SU-DHL-6 (cell line): Measurements from ENCODE around the gene NFKBIA.

Experiments used
- H2AFZ ChIP-seq: fragments of 200-600 bp; sonication (generic); 2 replicates; pipeline ENCODE4 v1.6.1; 2014; ENCODE audit warnings: low read depth, mild to moderate bottlenecking, moderate library complexity, mixed read lengths, antibody characterized with exemption, low read length; ENCODE audit not compliant: severe bottlenecking
- H3F3A ChIP-seq: fragments of 200-600 bp; shearing (Covaris generic); 2 replicates; pipeline ENCODE4 v1.6.0; 2016; ENCODE audit warnings: antibody characterized with exemption, mild to moderate bottlenecking; ENCODE audit not compliant: insufficient read depth
- H3K27ac ChIP-seq: fragments of 200-600 bp; sonication (generic); 2 replicates; pipeline ENCODE4 v1.5.1; 2016; ENCODE audit warnings: low read depth, mild to moderate bottlenecking, low read length, moderate library complexity, mixed read lengths
- H3K27me3 ChIP-seq: fragments of 200-600 bp; sonication (generic), shearing (Covaris generic); 2 replicates; pipeline ENCODE4 v1.6.0; 2014; ENCODE audit warnings: mild to moderate bottlenecking, low read length
- H3K36me3 ChIP-seq: fragments of 200-600 bp; sonication (generic); 2 replicates; pipeline ENCODE4 v1.6.1; 2014; ENCODE audit warnings: mild to moderate bottlenecking, low read length, mixed read lengths
- H3K4me2 ChIP-seq: fragments of 300-600, 200-600 bp; shearing (Covaris generic), sonication (generic); 2 replicates; pipeline ENCODE4 v1.6.0; 2014; ENCODE audit warnings: low read length, low read depth, mild to moderate bottlenecking; ENCODE audit not compliant: poor library complexity, severe bottlenecking
- H3K4me3 ChIP-seq: fragments of 200-600 bp; sonication (generic); 2 replicates; pipeline ENCODE4 v1.5.1; 2014; ENCODE audit warnings: antibody characterized with exemption, low read length, mild to moderate bottlenecking, mixed read lengths; ENCODE audit not compliant: insufficient read depth, poor library complexity, severe bottlenecking
- H3K79me2 ChIP-seq: fragments of 200-600 bp; sonication (generic); 2 replicates; pipeline ENCODE4 v1.6.1; 2014; ENCODE audit warnings: mild to moderate bottlenecking, low read length, moderate library complexity; ENCODE audit not compliant: insufficient read depth
- H3K9ac ChIP-seq: fragments of 200-600 bp; sonication (generic); 2 replicates; pipeline ENCODE4 v1.7.0; 2014; ENCODE audit warnings: mild to moderate bottlenecking, low read length
- H3K9me2 ChIP-seq: fragments of 200-600 bp; sonication (generic); replicated peaks from 2 replicates; pipeline ENCODE4 v1.6.1; 2014; ENCODE audit warnings: low read length; ENCODE audit not compliant: insufficient read depth
- H3K9me3 ChIP-seq: fragments of 200-600 bp; sonication (generic); 2 replicates; pipeline ENCODE4 v1.6.1; 2014; ENCODE audit warnings: low read length, mixed read lengths; ENCODE audit not compliant: insufficient read depth
- H4K20me1 ChIP-seq: fragments of 200-600 bp; sonication (generic); 2 replicates; pipeline ENCODE4 v1.6.1; 2014; ENCODE audit warnings: low read depth, mild to moderate bottlenecking, antibody characterized with exemption, low read length, moderate library complexity, mixed read lengths
- EZH2phosphoT487 ChIP-seq: fragments of 200-600 bp; sonication (generic), shearing (Covaris generic); conservative IDR thresholded peaks from 2 replicates; pipeline ENCODE4 v1.6.1; 2018; ENCODE audit warnings: mild to moderate bottlenecking, antibody characterized with exemption, low read length, moderate library complexity, mixed read lengths
- TF ChIP-seq, protein P1 (sequence below): fragments of 200-600 bp; sonication (generic); IDR thresholded peaks from one replicate; pipeline ENCODE4 v1.5.1; 2017; ENCODE audit warnings: antibody characterized with exemption, mild to moderate bottlenecking, low read length, moderate library complexity; ENCODE audit not compliant: insufficient read depth, poor library complexity, severe bottlenecking

The NFKBIA gene

GRCh38 chr14:35387713-35388579 lies 16.6 kb downstream of the NFKBIA start:
- Histone ChIP-seq H3K4me3 (no peak overlapping the region), H3K9ac (no peak overlapping the region), H3K27me3 (no peaks in the 10 kb centered on the region), H2AFZ (no peak overlapping the region), H3K79me2 (no peaks in the 10 kb centered on the region), H3K36me3 (no peaks in the 10 kb centered on the region), H3K9me3 (no peaks in the 10 kb centered on the region), H3F3A (no peaks in the 10 kb centered on the region), H3K4me2 (no peak overlapping the region), H3K27ac (no peak overlapping the region), H3K9me2 (no peaks in the 10 kb centered on the region), H4K20me1 (no peaks in the 10 kb centered on the region)
- TF ChIP-seq EZH2phosphoT487 = no peak

DNA sequence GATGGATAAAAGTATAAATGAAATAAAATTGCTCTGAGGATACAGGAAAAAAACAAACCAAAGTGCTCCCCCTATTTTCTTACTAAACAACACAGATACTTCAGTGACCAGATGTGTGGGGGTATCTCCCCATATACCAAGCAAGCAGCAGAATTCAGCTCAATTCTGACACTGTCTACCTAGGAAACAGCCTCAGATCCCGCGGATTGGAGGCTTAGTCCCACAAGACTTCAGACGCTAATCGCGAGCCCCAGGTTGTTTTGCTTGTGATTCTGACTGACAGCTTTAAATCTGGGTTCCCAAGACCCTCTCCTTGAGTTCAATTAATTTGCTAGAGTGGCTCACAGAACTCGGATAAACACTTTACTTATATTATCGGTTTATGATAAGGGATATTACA lies 17.3 kb downstream of the NFKBIA start:
- no peaks in the 10 kb centered on the region for H3K9me2 ChIP-seq
- no peaks in the 10 kb centered on the region for H3K79me2 ChIP-seq
- H2AFZ ChIP-seq = no peak overlapping the region
- no peaks in the 10 kb centered on the region for H4K20me1 ChIP-seq
- H3K4me2 ChIP-seq = no peak overlapping the region
- H3K4me3 ChIP-seq = no peak overlapping the region
- no peaks in the 10 kb centered on the region for H3K27me3 ChIP-seq
- no peaks in the 10 kb centered on the region for H3F3A ChIP-seq
- no peaks in the 10 kb centered on the region for H3K36me3 ChIP-seq
- H3K9ac ChIP-seq = no peak overlapping the region
- H3K27ac ChIP-seq = no peak overlapping the region
- TF ChIP-seq, protein P1, sequence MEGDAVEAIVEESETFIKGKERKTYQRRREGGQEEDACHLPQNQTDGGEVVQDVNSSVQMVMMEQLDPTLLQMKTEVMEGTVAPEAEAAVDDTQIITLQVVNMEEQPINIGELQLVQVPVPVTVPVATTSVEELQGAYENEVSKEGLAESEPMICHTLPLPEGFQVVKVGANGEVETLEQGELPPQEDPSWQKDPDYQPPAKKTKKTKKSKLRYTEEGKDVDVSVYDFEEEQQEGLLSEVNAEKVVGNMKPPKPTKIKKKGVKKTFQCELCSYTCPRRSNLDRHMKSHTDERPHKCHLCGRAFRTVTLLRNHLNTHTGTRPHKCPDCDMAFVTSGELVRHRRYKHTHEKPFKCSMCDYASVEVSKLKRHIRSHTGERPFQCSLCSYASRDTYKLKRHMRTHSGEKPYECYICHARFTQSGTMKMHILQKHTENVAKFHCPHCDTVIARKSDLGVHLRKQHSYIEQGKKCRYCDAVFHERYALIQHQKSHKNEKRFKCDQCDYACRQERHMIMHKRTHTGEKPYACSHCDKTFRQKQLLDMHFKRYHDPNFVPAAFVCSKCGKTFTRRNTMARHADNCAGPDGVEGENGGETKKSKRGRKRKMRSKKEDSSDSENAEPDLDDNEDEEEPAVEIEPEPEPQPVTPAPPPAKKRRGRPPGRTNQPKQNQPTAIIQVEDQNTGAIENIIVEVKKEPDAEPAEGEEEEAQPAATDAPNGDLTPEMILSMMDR = no peak
- TF ChIP-seq EZH2phosphoT487 = no peak
- H3K9me3 ChIP-seq = no peaks in the 10 kb centered on the region

- Histone ChIP-seq H3K9me3 (no peaks in the 10 kb centered on the region), H3K79me2 (no peaks in the 10 kb centered on the region), H3K27me3 (no peaks in the 10 kb centered on the region), H4K20me1 (no peaks in the 10 kb centered on the region), H3K9me2 (no peaks in the 10 kb centered on the region), H2AFZ (no peak overlapping the region), H3K4me2 (no peak overlapping the region), H3K27ac (no peak overlapping the region), H3F3A (no peaks in the 10 kb centered on the region), H3K36me3 (no peaks in the 10 kb centered on the region), H3K9ac (no peak overlapping the region), H3K4me3 (no peak overlapping the region)
- TF ChIP-seq EZH2phosphoT487 = no peak
- TF ChIP-seq, protein P1 = no peak
These were observed 17.9 kb downstream of the NFKBIA start for GRCh38 chr14:35386673-35387125.
